GM21723 (cell line): ENCODE results near the gene NEB.
A peak's percentile ranks its signal among the peaks of the same experiment; 100 is the strongest.
"Not testable (repeated sequence)": the region's sequence is repeated elsewhere in the genome, so short reads cannot be mapped to it uniquely, and the experiment has no call there.

Experiments used
- ATAC-seq: cut with Tn5 transposase; IDR thresholded peaks from one replicate; pipeline ENCODE4 v1.9.1; 2021; ENCODE audit warnings: mild to moderate bottlenecking, moderate library complexity; ENCODE audit not compliant: unreplicated experiment

The NEB gene

DNA sequence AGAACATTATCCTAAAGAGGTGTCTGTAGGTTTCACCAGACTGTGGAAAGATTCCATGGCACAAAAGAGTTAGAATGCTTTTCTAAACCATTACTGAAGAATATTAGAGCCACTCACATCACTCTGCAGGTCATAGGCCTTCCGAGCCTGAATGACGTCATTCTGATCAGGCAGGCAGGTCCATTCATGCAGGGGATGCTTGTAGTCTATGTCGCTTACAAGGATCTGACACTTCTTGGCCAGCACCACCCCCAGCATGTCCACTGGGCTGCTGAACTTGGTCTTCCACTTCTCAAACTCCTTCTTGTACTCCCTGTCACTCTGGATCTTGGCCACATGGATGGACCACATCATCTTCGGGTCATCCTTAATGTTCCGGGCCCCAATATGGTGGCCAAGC lies 120.1 kb downstream of the NEB start:
- ATAC-seq = no peak

GRCh38 chr2:151611351-151611750 lies 122.9 kb downstream of the NEB start:
- no peak for ATAC-seq

DNA sequence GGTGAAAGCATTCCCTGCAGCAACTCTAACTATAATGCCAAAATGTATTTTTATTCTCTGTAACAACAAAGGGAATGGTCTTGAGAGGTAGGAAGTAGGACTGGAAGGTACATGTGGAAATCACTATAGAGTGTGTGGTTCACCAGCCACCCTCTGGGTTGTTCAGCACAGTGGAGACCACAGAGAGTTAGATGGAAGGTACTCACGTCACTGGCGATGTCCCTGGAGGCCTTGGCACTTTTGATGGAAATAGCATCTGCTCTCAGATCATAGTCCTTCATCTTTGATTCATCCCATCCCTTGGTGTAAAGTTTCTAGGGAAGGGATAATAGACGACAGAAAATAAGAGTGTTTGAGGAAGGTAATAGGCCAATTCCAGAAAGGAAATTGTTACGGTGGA lies 124.0 kb downstream of the NEB start:
- no peak for ATAC-seq

DNA sequence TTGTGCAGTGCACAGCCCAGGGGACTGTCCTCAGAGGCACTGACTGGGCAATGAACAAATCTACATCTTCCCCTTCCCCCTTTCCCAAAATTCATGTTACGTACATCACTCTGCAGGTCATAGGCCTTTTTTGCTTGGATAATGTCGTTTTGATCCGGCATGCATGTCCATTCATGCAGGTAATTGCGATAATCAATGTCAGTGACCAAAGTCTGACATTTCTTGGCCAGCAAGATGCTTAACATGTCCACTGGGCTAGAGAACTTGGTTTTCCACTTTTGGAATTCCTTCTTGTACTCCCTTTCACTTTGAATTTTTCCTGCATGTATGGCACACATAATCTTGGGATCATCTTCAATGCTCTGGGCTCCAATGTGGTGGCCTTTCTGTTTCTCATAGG lies 124.6 kb downstream of the NEB start:
- ATAC-seq = no peak

- not testable (repeated sequence) for ATAC-seq
Measured at GRCh38 chr2:151607459-151608424, 126.5 kb downstream of the NEB start.

DNA sequence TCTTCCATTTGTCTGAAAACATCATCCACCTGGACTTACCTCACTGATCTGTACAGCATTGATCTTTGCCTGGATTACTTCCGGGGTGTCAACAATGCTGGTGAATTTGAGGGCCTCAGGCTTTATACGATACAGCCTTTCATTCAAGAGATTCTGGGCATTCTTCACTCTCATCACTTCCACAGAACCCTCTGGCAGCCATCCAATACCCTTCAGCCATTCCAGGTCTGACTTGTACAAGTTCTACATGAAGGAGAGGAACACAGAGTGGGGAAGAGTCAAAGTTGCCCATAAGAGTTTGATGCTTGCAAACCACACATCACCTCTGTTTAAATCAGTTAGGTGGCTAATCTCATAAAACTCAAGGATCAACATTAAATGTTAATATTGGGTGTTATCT lies 130.7 kb downstream of the NEB start:
- ATAC-seq = not testable (repeated sequence)

GRCh38 chr2:151602402-151602801 lies 131.9 kb downstream of the NEB start:
- not testable (repeated sequence) for ATAC-seq

- ATAC-seq = peak; percentile 59
Measured at GRCh38 chr2:151601803-151602202, 132.5 kb downstream of the NEB start.

DNA sequence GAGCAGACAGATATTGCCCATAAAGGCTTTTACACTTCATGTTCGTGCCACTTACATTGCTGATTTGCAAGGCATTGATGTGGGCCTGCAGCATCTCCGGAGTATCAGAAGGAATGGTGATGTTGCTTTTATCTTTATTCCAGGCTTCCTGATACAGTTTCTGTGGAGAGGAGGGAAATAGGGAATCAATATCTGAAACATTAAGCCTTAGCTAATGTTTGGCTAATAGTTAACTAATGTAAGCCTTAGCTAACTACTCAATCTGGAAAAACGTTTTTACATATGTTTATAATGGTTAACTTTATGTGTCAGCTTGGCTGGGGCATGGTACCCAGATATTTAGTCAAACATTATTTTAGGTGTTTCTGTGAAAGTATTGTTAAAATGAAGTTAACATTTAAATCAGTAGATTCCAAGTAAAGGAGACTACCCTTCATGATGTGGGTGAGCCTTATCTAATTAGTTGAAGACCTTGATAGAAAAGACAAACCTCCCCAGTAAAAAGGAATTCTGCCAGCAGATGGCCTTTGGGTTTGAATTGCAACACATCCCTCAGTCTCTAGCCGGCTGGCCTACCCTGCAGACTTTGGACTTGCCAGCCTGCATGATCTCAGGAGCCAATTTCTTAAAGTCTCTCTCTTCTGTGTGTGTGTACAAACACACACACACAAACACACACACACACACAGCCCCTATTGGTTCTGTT lies 137.2 kb downstream of the NEB start:
- not testable (repeated sequence) for ATAC-seq

GRCh38 chr2:151591908-151592255 lies 142.4 kb downstream of the NEB start:
- ATAC-seq = not testable (repeated sequence)

DNA sequence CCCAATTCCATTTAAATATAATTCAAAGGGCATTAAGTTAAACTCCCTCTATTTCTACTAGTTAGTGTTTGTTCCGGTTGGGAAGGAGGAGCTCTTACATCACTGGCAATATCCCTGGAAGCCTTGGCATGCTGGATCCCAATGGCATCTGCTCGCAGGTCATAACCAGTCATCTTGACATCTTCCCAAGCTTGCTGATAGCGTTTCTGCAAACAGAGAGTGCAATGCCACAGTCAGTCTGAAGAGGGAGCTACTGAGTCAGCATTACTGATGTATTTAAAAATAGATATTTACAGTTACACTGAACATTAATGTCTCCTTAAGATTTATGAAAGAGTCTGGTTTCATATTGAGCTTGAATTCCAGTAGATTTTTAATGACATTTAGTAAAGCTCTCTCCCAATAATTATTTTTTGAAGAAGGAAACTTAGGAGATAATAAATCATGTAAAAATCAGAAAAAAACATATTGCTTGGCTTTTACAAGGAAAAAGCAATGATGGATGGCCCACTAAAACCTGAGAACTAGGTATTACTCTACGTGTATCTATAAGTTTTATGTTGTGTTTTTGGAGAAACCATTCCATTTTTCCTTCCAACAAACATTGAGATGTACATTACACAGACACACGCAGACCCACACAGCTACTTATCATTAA lies 142.9 kb downstream of the NEB start:
- ATAC-seq = peak; percentile 61

GRCh38 chr2:151581300-151581699 lies 153.0 kb downstream of the NEB start:
- ATAC-seq = not testable (repeated sequence)

GRCh38 chr2:151580697-151581096 lies 153.6 kb downstream of the NEB start:
- ATAC-seq = not testable (repeated sequence)

GRCh38 chr2:151577116-151577515 lies 157.2 kb downstream of the NEB start:
- ATAC-seq = no peak

DNA sequence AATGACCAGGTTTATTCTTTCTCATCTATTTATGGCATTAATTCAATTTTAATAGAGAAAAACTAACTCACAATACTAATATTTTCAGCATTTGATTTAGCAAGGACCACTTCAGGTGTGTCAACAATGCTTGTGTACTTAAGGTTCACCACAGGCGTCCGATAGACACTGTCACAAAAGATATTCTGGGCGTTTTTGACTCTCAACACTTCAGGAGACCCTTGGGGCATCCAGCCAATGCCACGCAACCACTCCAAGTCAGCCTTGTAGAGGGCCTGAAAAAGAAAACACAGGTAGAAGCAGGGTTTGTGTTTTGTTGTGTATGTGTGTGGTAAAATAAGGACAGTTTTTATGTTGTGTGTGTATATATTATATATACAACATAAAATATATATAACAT lies 158.2 kb downstream of the NEB start:
- no peak for ATAC-seq

DNA sequence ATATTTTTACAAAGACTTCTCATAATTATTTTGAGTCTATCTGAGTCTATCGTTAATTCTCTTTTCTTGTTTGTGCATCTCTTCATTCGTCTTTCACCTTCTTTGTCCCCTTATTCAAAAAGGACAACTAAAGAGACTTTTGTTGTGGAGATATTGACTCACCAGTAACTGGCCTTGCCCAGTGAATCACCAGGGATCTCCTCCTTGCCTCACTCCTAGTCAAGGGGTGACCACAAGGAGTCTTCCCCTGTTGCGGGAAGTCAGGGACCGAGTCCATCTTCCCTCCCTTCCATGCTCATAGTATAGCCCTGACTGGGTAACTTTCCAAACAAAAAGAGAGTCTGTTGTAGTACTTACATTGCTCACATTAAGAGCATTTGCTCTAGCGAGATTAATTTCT lies 158.9 kb downstream of the NEB start:
- ATAC-seq = no peak

- no peak for ATAC-seq
Measured at GRCh38 chr2:151570191-151570590, 164.1 kb downstream of the NEB start.

GRCh38 chr2:151569167-151569566 lies 165.1 kb downstream of the NEB start:
- no peak for ATAC-seq

- no peak for ATAC-seq
Measured at GRCh38 chr2:151568501-151568900, 165.8 kb downstream of the NEB start.

GRCh38 chr2:151567006-151567405 lies 167.3 kb downstream of the NEB start:
- ATAC-seq = no peak

DNA sequence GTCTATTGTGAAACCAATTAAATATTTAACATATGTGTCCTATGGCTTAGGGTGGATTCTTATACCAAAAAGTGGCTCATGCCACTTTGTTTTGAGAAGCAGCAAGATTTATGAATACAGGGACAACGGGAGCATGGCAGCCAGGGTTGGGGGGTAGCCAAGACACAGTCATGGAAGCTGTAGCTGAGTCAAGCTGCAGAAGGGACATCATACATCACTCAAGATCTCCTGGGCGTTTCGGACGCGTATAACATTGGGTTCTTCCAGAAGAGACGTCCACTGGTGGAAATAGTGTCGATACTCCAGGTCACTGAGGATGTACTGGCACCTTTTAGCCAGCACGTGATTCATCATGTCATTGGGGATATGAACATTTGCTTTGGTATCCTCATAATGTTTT lies 171.9 kb downstream of the NEB start:
- no peak for ATAC-seq

GRCh38 chr2:151560289-151560688 lies 174.0 kb downstream of the NEB start:
- no peak for ATAC-seq
